Choroid plexus epithelial cell (primary cell): ENCODE results near the gene OR10A6.

Experiments used
- DNase-seq: peaks from one replicate; pipeline ENCODE4 v3.0.0-alpha.2; 2010; ENCODE audit warnings: low read depth
- H3K4me3 ChIP-seq: 2 replicates; pipeline ENCODE4 v1.5.1; 2011; ENCODE audit warnings: low read depth, mild to moderate bottlenecking, control low read depth, low read length, moderate library complexity
- TF ChIP-seq, protein P1 (sequence below): conservative IDR thresholded peaks from 2 replicates; pipeline ENCODE4 v1.5.1; 2011; ENCODE audit warnings: low read depth, mild to moderate bottlenecking, control low read depth, inconsistent platforms, low read length, moderate library complexity

OR10A6 gene

DNA sequence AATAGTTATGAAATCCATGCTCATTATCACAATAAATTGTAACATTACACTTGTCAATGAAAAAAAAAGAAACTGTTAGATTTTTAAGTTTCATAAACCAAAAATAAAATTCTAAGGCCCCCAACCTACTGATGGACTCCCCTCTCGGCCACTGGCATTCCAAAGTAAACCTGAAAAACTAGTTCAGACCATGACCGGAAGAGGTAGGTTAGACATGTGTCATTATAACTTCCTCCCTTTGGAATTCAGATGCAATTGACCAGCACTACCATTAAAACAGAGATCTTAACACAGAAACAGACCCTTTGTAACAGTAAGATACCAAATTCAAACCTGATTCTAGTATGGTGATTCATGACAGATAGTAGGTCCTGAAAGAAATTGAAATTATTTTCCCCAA lies 12.9 kb downstream of the OR10A6 start:
- TF ChIP-seq, protein P1, sequence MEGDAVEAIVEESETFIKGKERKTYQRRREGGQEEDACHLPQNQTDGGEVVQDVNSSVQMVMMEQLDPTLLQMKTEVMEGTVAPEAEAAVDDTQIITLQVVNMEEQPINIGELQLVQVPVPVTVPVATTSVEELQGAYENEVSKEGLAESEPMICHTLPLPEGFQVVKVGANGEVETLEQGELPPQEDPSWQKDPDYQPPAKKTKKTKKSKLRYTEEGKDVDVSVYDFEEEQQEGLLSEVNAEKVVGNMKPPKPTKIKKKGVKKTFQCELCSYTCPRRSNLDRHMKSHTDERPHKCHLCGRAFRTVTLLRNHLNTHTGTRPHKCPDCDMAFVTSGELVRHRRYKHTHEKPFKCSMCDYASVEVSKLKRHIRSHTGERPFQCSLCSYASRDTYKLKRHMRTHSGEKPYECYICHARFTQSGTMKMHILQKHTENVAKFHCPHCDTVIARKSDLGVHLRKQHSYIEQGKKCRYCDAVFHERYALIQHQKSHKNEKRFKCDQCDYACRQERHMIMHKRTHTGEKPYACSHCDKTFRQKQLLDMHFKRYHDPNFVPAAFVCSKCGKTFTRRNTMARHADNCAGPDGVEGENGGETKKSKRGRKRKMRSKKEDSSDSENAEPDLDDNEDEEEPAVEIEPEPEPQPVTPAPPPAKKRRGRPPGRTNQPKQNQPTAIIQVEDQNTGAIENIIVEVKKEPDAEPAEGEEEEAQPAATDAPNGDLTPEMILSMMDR: no peak
- no peak for DNase-seq

DNA sequence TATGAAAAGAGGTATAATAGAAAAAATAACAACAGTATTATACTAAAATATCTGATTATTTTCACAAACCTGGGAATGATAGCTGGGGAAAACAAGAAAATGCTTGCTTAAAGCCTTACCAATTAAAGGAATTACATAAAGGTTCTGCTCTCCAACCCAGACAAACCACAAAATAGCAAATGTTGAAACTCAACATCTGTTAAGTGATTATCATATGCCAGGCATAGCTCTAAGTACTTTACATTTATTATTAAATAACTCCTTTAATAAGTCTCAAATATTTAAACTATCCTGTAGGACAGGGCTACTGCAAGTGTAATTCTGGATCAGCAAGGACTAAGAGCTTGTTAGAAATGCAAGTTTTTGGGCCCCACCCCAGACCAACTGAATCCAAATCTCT lies 20.1 kb downstream of the OR10A6 start:
- no peak overlapping the region for H3K4me3 ChIP-seq
- DNase-seq: no peak
- TF ChIP-seq, protein P1: no peak

More for the DNA sequence above, 12.9 kb downstream of the OR10A6 start:
- no peak overlapping the region for H3K4me3 ChIP-seq

DNA sequence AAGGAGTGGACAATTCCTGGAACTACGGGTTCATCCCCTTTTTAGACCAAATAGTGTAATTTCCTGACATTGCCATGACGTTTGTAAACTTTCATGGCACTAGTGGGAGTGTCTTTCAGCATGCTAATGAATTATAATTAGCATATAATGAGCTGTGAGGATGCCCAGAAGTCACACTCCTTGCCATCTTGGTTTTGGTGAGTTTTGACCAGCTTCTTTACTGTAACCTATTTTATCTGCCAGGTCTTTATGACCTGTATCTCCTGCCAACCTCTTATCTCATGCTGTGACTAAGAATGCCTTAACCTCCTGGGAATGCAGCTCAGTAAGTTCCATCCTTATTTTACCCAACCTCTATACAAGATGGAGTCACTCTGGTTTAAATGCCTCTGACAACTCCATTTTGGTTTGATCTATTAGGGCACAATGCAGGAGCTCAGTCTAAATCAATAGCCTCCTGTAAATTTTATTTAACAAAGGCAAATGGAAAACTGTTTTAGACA lies 20.7 kb downstream of the OR10A6 start:
- H3K4me3 ChIP-seq: no peak overlapping the region

DNA sequence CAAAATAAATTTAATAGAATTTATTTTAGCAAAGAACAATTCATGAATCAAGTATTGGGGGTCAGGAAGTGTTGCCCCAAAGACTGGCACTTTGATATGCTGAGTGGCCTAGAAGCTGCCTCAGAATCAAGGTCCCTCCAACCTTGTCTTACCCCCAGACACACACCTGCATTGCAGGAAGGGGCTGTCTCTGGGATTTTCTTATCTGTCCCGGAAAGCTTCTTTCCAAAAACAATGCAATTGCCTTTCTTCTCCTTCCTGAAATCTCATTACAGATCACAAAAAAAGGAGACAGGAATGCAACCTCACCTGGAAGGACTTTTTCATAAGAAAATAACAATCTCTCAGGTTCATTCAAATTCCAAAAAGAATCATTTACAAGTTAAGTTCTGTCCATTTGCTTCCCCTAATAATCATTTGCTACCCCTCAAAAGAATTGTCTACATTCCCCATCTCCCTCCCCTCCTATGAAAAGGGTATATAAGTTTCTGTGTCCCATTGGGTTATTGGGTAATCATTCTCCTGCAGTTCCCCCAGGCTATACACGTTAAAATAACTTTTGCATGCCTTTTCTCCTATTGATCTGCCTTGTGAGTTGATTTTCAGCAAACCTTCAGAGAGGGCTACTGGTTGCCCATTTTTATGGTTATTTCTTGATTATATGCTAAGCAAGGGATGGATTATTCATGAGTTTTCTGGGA lies 21.3 kb downstream of the OR10A6 start:
- TF ChIP-seq, protein P1: no peak
- no peak for DNase-seq
- H3K4me3 ChIP-seq: no peak overlapping the region

More for the DNA sequence above, 20.7 kb downstream of the OR10A6 start:
- TF ChIP-seq, protein P1: no peak
- no peak for DNase-seq

DNA sequence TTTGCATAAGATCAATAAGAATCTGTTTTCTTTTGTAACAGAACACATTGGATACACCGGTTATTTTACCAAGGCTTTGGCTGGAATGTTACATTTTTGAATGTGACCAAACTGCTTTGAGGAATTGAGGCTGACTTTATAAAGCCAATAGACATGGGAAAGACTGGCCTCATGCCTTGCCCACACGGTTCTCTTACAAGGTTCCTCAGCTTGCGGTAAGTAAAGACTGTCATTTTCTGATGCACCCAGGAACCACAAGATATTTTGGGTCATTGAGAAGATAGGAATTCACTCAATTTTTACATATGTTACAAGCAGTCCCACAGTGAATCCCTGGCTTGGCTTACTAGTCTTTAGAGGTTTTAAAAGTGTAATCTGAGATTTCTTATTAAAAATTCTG lies 23.9 kb downstream of the OR10A6 start:
- H3K4me3 ChIP-seq: no peak overlapping the region
- no peak for DNase-seq
- TF ChIP-seq, protein P1: no peak

DNA sequence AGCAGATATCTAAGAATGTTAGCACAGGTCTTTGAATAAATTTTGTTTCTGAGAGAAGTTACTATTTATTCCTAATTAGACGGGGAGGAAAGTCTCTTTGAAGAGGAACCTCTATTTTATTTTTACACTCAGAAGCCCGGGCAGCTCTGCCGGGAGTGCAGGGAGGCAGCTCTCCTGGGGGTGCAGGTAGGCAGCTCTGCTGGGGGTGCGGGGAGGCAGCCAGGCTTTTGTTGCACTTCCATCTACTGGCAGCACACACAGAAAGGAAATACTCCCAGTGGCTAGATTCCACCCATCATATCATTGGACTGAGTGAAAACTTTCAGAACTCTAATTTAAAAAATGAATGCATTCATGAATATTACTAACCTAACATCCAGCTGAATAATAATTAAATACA lies 24.6 kb downstream of the OR10A6 start:
- TF ChIP-seq, protein P1: no peak
- DNase-seq: no peak
- H3K4me3 ChIP-seq: no peak overlapping the region

DNA sequence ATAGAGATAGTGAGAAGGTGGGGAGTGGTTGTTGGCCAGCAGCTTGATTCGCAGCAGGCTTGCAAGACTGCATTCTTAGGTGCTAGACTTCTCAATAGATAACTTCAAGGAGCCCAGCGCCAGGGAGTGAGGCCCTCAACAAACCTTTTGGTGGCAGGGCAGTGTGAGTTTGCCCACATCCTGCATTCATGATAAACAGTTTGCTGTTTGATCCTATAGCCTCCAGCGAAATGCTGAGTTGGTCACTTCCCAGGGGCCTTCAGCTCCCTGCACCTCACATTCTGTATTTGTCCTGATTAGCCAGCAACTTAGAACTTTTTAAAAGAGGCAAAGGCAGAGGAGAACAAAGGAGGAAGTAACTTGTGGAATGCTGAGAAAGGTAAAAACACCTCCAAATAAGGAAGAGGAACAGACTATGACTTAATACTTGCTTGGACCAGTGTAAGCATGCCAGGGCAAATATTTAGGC lies 25.1 kb downstream of the OR10A6 start:
- TF ChIP-seq, protein P1: no peak
- DNase-seq: no peak
- no peak overlapping the region for H3K4me3 ChIP-seq
